Progenitor cell of endocrine pancreas (in vitro differentiated cells): ENCODE measurements around the gene SFXN5. TPM values are rescaled to one million over a fixed set of nuclear protein-coding genes. Genes with fewer than 3 reads are reported as not detected.

Source experiments
- DNase-seq: peaks from one replicate; pipeline ENCODE4 v3.0.0; 2021; ENCODE audit warnings: low spot score; ENCODE audit not compliant: unreplicated experiment
- H3K27ac Mint-ChIP-seq: 2 replicates; pipeline ENCODE4 v1.8.0; 2021; ENCODE audit warnings: mild to moderate bottlenecking, moderate library complexity, mixed read lengths
- H3K27me3 Mint-ChIP-seq: 2 replicates; pipeline ENCODE4 v1.8.0; 2021; ENCODE audit warnings: mixed read lengths
- H3K36me3 Mint-ChIP-seq: 2 replicates; pipeline ENCODE4 v1.8.0; 2022; ENCODE audit warnings: mixed read lengths; ENCODE audit not compliant: insufficient read depth
- H3K4me1 Mint-ChIP-seq: 2 replicates; pipeline ENCODE4 v1.8.0; 2021; ENCODE audit warnings: low read depth, mixed read lengths
- H3K4me3 Mint-ChIP-seq: 2 replicates; pipeline ENCODE4 v1.8.0; 2021; ENCODE audit warnings: low read depth, mild to moderate bottlenecking, moderate library complexity, mixed read lengths
- H3K9me3 Mint-ChIP-seq: 2 replicates; pipeline ENCODE4 v1.8.0; 2021; ENCODE audit warnings: low read depth, mixed read lengths
- CTCF ChIP-seq: fragments of 200-600 bp; sonication (generic); IDR thresholded peaks from one replicate; pipeline ENCODE4 v1.5.0; 2021; ENCODE audit warnings: antibody characterized with exemption, mild to moderate bottlenecking; ENCODE audit not compliant: unreplicated experiment
- total RNA-seq: library from RNA; stranded (reverse); gene quantifications from 2 replicates; pipeline ENCODE4 v1.2.1, GENCODE V29; 2021

Gene SFXN5
- total RNA-seq, 1 donor from 2014 or later = 33.1 TPM

GRCh38 chr2:72994282-72994990 is 77.1 kb downstream of the SFXN5 start:
- H3K27me3 Mint-ChIP-seq = no peaks in the 10 kb centered on the region
- DNase-seq = no peak
- H3K4me3 Mint-ChIP-seq = no peak overlapping the region
- TF ChIP-seq CTCF = no peak
- H3K9me3 Mint-ChIP-seq = no peaks in the 10 kb centered on the region
- H3K36me3 Mint-ChIP-seq = peaks cover 4% of the 10 kb centered on the region
- H3K27ac Mint-ChIP-seq = no peak overlapping the region
- H3K4me1 Mint-ChIP-seq = peaks cover 9% of the 10 kb centered on the region

- Mint-ChIP-seq H3K27ac (no peak overlapping the region), H3K4me1 (peaks cover 11% of the 10 kb centered on the region), H3K36me3 (peaks cover 4% of the 10 kb centered on the region), H3K27me3 (no peaks in the 10 kb centered on the region), H3K9me3 (no peaks in the 10 kb centered on the region), H3K4me3 (no peak overlapping the region)
- no peak for DNase-seq
- no peak for TF ChIP-seq CTCF
Observed at GRCh38 chr2:72993933-72994280, 77.6 kb downstream of the SFXN5 start.

- Mint-ChIP-seq H3K4me3 (no peak overlapping the region), H3K27ac (peak overlapping the region; percentile 49), H3K9me3 (no peaks in the 10 kb centered on the region), H3K27me3 (no peaks in the 10 kb centered on the region), H3K4me1 (peaks cover 11% of the 10 kb centered on the region), H3K36me3 (peaks cover 4% of the 10 kb centered on the region)
- peak; percentile 76 for TF ChIP-seq CTCF
- DNase-seq = no peak
Observed at GRCh38 chr2:72993147-72993932, 78.2 kb downstream of the SFXN5 start.

GRCh38 chr2:72992734-72993102 is 78.8 kb downstream of the SFXN5 start:
- Mint-ChIP-seq H3K4me3 (no peak overlapping the region), H3K9me3 (no peaks in the 10 kb centered on the region), H3K36me3 (peaks cover 4% of the 10 kb centered on the region), H3K27ac (peak overlapping the region; percentile 49), H3K4me1 (peaks cover 12% of the 10 kb centered on the region), H3K27me3 (no peaks in the 10 kb centered on the region)
- TF ChIP-seq CTCF = no peak
- DNase-seq = no peak

- H3K36me3 Mint-ChIP-seq = peaks cover 4% of the 10 kb centered on the region
- H3K27ac Mint-ChIP-seq = no peak overlapping the region
- H3K9me3 Mint-ChIP-seq = no peaks in the 10 kb centered on the region
- peaks cover 12% of the 10 kb centered on the region for H3K4me1 Mint-ChIP-seq
- no peak for DNase-seq
- no peak for TF ChIP-seq CTCF
- H3K27me3 Mint-ChIP-seq = no peaks in the 10 kb centered on the region
- no peak overlapping the region for H3K4me3 Mint-ChIP-seq
Observed at GRCh38 chr2:72991980-72992733, 79.4 kb downstream of the SFXN5 start.
